Trophoblast cell (in vitro differentiated cells and primary cell): ENCODE measurements around the gene RBFOX1.
"Not testable (repeated sequence)": the region's sequence is repeated elsewhere in the genome, so short reads cannot be mapped to it uniquely, and the experiment has no call there.

Source experiments
- DNase-seq, 2 donors: peaks; one replicate each; pipeline ENCODE4 v3.0.0-alpha.2; 2016
- H2AFZ ChIP-seq: 2 replicates; pipeline ENCODE4 v1.6.1; 2013; ENCODE audit warnings: low read length, moderate library complexity, mild to moderate bottlenecking; ENCODE audit not compliant: insufficient read depth, poor library complexity
- H2AK5ac ChIP-seq: 2 replicates; pipeline ENCODE4 v1.6.1; 2013; ENCODE audit warnings: mild to moderate bottlenecking, low read length
- H2BK120ac ChIP-seq: 2 replicates; pipeline ENCODE4 v1.6.1; 2013; ENCODE audit warnings: low read length, mild to moderate bottlenecking, moderate library complexity; ENCODE audit not compliant: insufficient read depth, poor library complexity
- H2BK12ac ChIP-seq: 2 replicates; pipeline ENCODE4 v1.6.1; 2013; ENCODE audit warnings: mild to moderate bottlenecking, low read length, moderate library complexity
- H2BK5ac ChIP-seq: 2 replicates; pipeline ENCODE4 v1.6.1; 2013; ENCODE audit warnings: low read length, low read depth, moderate library complexity, mild to moderate bottlenecking; ENCODE audit not compliant: poor library complexity
- H3K14ac ChIP-seq: 2 replicates; pipeline ENCODE4 v1.6.1; 2013; ENCODE audit warnings: mild to moderate bottlenecking, low read length
- H3K18ac ChIP-seq: 2 replicates; pipeline ENCODE4 v1.6.1; 2013; ENCODE audit warnings: mild to moderate bottlenecking, low read length
- H3K23ac ChIP-seq: 2 replicates; pipeline ENCODE4 v1.6.1; 2013; ENCODE audit warnings: low read length
- H3K27ac ChIP-seq: 2 replicates; pipeline ENCODE4 v1.5.1; 2013; ENCODE audit warnings: low read depth, mild to moderate bottlenecking, inconsistent platforms, low read length, moderate library complexity
- H3K27me3 ChIP-seq: 2 replicates; pipeline ENCODE4 v1.6.1; 2013; ENCODE audit warnings: inconsistent platforms, mild to moderate bottlenecking, low read length, moderate library complexity; ENCODE audit not compliant: insufficient read depth
- H3K36me3 ChIP-seq, 2 experiments: 1 replicate in 1 of 2; 2 replicates in 1 of 2; pipeline ENCODE4 v1.6.1; 2013; ENCODE audit warnings: low read length in 2 of 2, mild to moderate bottlenecking in 2 of 2, moderate library complexity in 1 of 2; ENCODE audit not compliant: insufficient read depth in 2 of 2, control insufficient read depth in 1 of 2
- H3K4ac ChIP-seq: 2 replicates; pipeline ENCODE4 v1.6.1; 2013; ENCODE audit warnings: low read depth, mild to moderate bottlenecking, low read length, moderate library complexity
- H3K4me1 ChIP-seq, 2 experiments: 1 replicate in 1 of 2; 2 replicates in 1 of 2; pipeline ENCODE4 v1.6.1; 2013; ENCODE audit warnings: low read length in 2 of 2, mild to moderate bottlenecking in 2 of 2, moderate library complexity in 1 of 2; ENCODE audit not compliant: insufficient read depth in 2 of 2, control insufficient read depth in 1 of 2
- H3K4me2 ChIP-seq: 2 replicates; pipeline ENCODE4 v1.6.1; 2013; ENCODE audit warnings: inconsistent platforms, mild to moderate bottlenecking, low read length, moderate library complexity
- H3K4me3 ChIP-seq: 2 replicates; pipeline ENCODE4 v1.5.1; 2013; ENCODE audit warnings: mild to moderate bottlenecking, low read depth, low read length, inconsistent platforms
- H3K79me1 ChIP-seq: one replicate; pipeline ENCODE4 v1.6.1; 2013; ENCODE audit warnings: low read length
- H3K79me2 ChIP-seq: 2 replicates; pipeline ENCODE4 v1.6.1; 2013; ENCODE audit warnings: low read length, mild to moderate bottlenecking; ENCODE audit not compliant: control insufficient read depth, insufficient read depth, poor library complexity
- H3K9ac ChIP-seq: 2 replicates; pipeline ENCODE4 v1.6.1; 2013; ENCODE audit warnings: mild to moderate bottlenecking, low read length
- H3K9me3 ChIP-seq: 2 replicates; pipeline ENCODE4 v1.6.1; 2013; ENCODE audit warnings: low read depth, mild to moderate bottlenecking, control low read depth, inconsistent platforms, low read length; ENCODE audit not compliant: insufficient read depth
- H4K12ac ChIP-seq: 2 replicates; pipeline ENCODE4 v1.6.1; 2013; ENCODE audit warnings: low read depth, mild to moderate bottlenecking, low read length, moderate library complexity
- H4K8ac ChIP-seq: 2 replicates; pipeline ENCODE4 v1.6.1; 2013; ENCODE audit warnings: low read depth, mild to moderate bottlenecking, low read length, moderate library complexity
- H4K91ac ChIP-seq: one replicate; pipeline ENCODE4 v1.6.1; 2013; ENCODE audit warnings: low read depth, mild to moderate bottlenecking, low read length, moderate library complexity
- WGBS: extraction: QIAGEN DNeasy Blood & Tissue Kit; methylation state at CpG from one replicate; pipeline ENCODE4 v1.1.7; 2013; ENCODE audit warnings: missing lambda C conversion rate; ENCODE audit not compliant: insufficient read length, insufficient coverage; ENCODE audit errors: extremely low coverage; 5-methylcytosine and 5-hydroxymethylcytosine counted together

Gene RBFOX1

GRCh38 chr16:7493133-7493532 lies 160.5 kb downstream of the RBFOX1 start:
- H3K18ac ChIP-seq = no peak overlapping the region
- no peak overlapping the region for H3K4me3 ChIP-seq
- H2BK12ac ChIP-seq = no peak overlapping the region
- no CpG with 5 or more reads among the region's 6 CpGs for WGBS
- H3K4me2 ChIP-seq = no peak overlapping the region
- no peak overlapping the region for H2AK5ac ChIP-seq
- no peaks in the 10 kb centered on the region for H3K79me2 ChIP-seq
- no peak overlapping the region for H3K4ac ChIP-seq
- no peak overlapping the region for H3K14ac ChIP-seq
- H3K27me3 ChIP-seq = no peaks in the 10 kb centered on the region
- no peaks in the 10 kb centered on the region for H3K9me3 ChIP-seq
- H4K12ac ChIP-seq = no peak overlapping the region
- no peak overlapping the region for H2BK5ac ChIP-seq
- no peak overlapping the region for H3K9ac ChIP-seq
- H4K8ac ChIP-seq = no peak overlapping the region
- no peak overlapping the region for H4K91ac ChIP-seq
- no peaks in the 10 kb centered on the region for H3K4me1 ChIP-seq
- no peak overlapping the region for H2AFZ ChIP-seq
- H3K27ac ChIP-seq = no peak overlapping the region
- no peaks in the 10 kb centered on the region for H3K36me3 ChIP-seq
- DNase-seq = no peak
- H3K23ac ChIP-seq = no peak overlapping the region
- no peak overlapping the region for H2BK120ac ChIP-seq
- H3K79me1 ChIP-seq = no peaks in the 10 kb centered on the region

- Histone ChIP-seq H4K91ac (no peak overlapping the region), H3K18ac (no peak overlapping the region), H2AFZ (no peak overlapping the region), H4K8ac (no peak overlapping the region), H3K27me3 (no peaks in the 10 kb centered on the region), H2BK5ac (no peak overlapping the region), H3K9ac (no peak overlapping the region), H3K79me2 (no peaks in the 10 kb centered on the region), H3K4ac (no peak overlapping the region), H2BK120ac (no peak overlapping the region), H3K4me2 (no peak overlapping the region), H2BK12ac (no peak overlapping the region), H2AK5ac (no peak overlapping the region), H3K4me3 (no peak overlapping the region), H4K12ac (no peak overlapping the region), H3K79me1 (no peaks in the 10 kb centered on the region), H3K4me1 (no peaks in the 10 kb centered on the region), H3K9me3 (no peaks in the 10 kb centered on the region), H3K23ac (no peak overlapping the region), H3K27ac (no peak overlapping the region), H3K14ac (no peak overlapping the region), H3K36me3 (no peaks in the 10 kb centered on the region)
- no peak for DNase-seq
- no CpG with 5 or more reads among the region's 4 CpGs for WGBS
Measured at GRCh38 chr16:7497691-7498090, 165.0 kb downstream of the RBFOX1 start.

GRCh38 chr16:7501868-7502267 lies 169.2 kb downstream of the RBFOX1 start:
- H3K18ac ChIP-seq = no peak overlapping the region
- no peaks in the 10 kb centered on the region for H3K79me2 ChIP-seq
- no peaks in the 10 kb centered on the region for H3K4me1 ChIP-seq
- no peaks in the 10 kb centered on the region for H3K36me3 ChIP-seq
- no peak overlapping the region for H3K4me3 ChIP-seq
- no peaks in the 10 kb centered on the region for H3K79me1 ChIP-seq
- H2BK120ac ChIP-seq = no peak overlapping the region
- no peaks in the 10 kb centered on the region for H3K27me3 ChIP-seq
- no peak overlapping the region for H4K91ac ChIP-seq
- H2AFZ ChIP-seq = no peak overlapping the region
- DNase-seq = no peak
- WGBS = no CpG with 5 or more reads among the region's 5 CpGs
- no peak overlapping the region for H3K4ac ChIP-seq
- no peak overlapping the region for H2BK5ac ChIP-seq
- no peak overlapping the region for H3K9ac ChIP-seq
- H3K27ac ChIP-seq = no peak overlapping the region
- H3K23ac ChIP-seq = no peak overlapping the region
- no peaks in the 10 kb centered on the region for H3K9me3 ChIP-seq
- H3K4me2 ChIP-seq = no peak overlapping the region
- H3K14ac ChIP-seq = no peak overlapping the region
- H2BK12ac ChIP-seq = no peak overlapping the region
- H4K12ac ChIP-seq = no peak overlapping the region
- H4K8ac ChIP-seq = no peak overlapping the region
- H2AK5ac ChIP-seq = no peak overlapping the region

- H3K9me3 ChIP-seq, H3K4me3 ChIP-seq, H3K27me3 ChIP-seq, H3K18ac ChIP-seq, H3K23ac ChIP-seq, H3K4me2 ChIP-seq, H2BK5ac ChIP-seq, H3K79me2 ChIP-seq, H3K4me1 ChIP-seq, H2BK120ac ChIP-seq, H4K91ac ChIP-seq, H4K12ac ChIP-seq, H2AK5ac ChIP-seq, H3K79me1 ChIP-seq, H3K27ac ChIP-seq, DNase-seq, H3K4ac ChIP-seq, H2BK12ac ChIP-seq, H2AFZ ChIP-seq, H4K8ac ChIP-seq, H3K36me3 ChIP-seq, H3K14ac ChIP-seq, H3K9ac ChIP-seq: not testable (repeated sequence)
- WGBS = no CpG with 5 or more reads among the region's 4 CpGs
Measured at GRCh38 chr16:7502591-7503157, 170.0 kb downstream of the RBFOX1 start.
